Stomach smooth muscle (tissue), 2 donors: ENCODE measurements around the gene TMCO4.

ENCODE experiments used
- H3K27ac ChIP-seq: one replicate; pipeline ENCODE4 v1.7.0; 2013; ENCODE audit warnings: mild to moderate bottlenecking, low read length, inconsistent platforms
- H3K27me3 ChIP-seq, 2 donors: one replicate each; pipeline ENCODE4 v1.7.0; 2013; ENCODE audit warnings: low read length in 2 of 2; ENCODE audit not compliant: insufficient read depth in 2 of 2, control insufficient read depth in 1 of 2
- H3K36me3 ChIP-seq, 2 donors: one replicate each; pipeline ENCODE4 v1.7.0; 2013; ENCODE audit warnings: low read length in 2 of 2; ENCODE audit not compliant: control insufficient read depth in 2 of 2, insufficient read depth in 2 of 2
- H3K4me1 ChIP-seq: one replicate; pipeline ENCODE4 v1.7.0; 2013; ENCODE audit warnings: low read length; ENCODE audit not compliant: control insufficient read depth, insufficient read depth
- H3K4me3 ChIP-seq, 2 donors: one replicate each; pipeline ENCODE4 v1.7.0; 2013; ENCODE audit warnings: low read length in 2 of 2
- H3K9ac ChIP-seq, 2 donors: one replicate each; pipeline ENCODE4 v1.7.0; 2013; ENCODE audit warnings: low read length in 2 of 2, mild to moderate bottlenecking in 1 of 2
- H3K9me3 ChIP-seq, 2 donors: one replicate each; pipeline ENCODE4 v1.7.0; 2013; ENCODE audit warnings: low read length in 2 of 2; ENCODE audit not compliant: control insufficient read depth in 2 of 2
- donor health status: healthy.
- donor health status: Pancreatic carcinoma.

The TMCO4 gene

GRCh38 chr1:19775831-19776230 is 23.9 kb downstream of the TMCO4 start:
- Histone ChIP-seq H3K36me3 (peaks cover 21 to 35% of the 10 kb centered on the region in 2 donors), H3K9ac (no peak overlapping the region), H3K4me3 (no peak overlapping the region), H3K27me3 (no peaks in the 10 kb centered on the region), H3K4me1 (no peaks in the 10 kb centered on the region), H3K9me3 (no peaks in the 10 kb centered on the region), H3K27ac (no peak overlapping the region)

DNA sequence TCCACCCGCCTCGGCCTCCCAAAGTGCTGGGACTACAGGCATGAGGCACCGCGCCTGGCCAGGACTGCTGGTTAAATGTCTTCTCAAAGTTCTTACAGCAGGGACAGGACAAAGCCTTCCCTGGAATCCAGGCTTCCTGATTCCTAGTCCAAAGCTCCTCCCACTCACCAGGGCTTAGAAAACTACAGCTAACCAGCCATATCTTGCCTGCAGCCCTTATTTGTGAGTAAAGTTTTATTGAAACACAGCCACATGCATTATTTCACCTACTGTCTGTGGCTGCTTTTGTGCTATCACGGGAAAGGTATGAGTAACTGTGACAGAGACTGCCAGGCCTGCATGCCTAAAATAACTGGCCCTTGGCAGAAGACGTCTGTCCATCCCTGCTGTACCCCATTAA is 24.4 kb downstream of the TMCO4 start:
- no peak overlapping the region for H3K4me3 ChIP-seq
- H3K27me3 ChIP-seq, result no peaks in the 10 kb centered on the region
- H3K9ac ChIP-seq, result no peak overlapping the region
- H3K9me3 ChIP-seq, result no peaks in the 10 kb centered on the region
- peaks cover 19 to 36% of the 10 kb centered on the region in 2 donors for H3K36me3 ChIP-seq
- no peak overlapping the region for H3K27ac ChIP-seq
- H3K4me1 ChIP-seq, result no peaks in the 10 kb centered on the region

- H3K4me3 ChIP-seq, result no peak overlapping the region
- peaks cover 17 to 35% of the 10 kb centered on the region in 2 donors for H3K36me3 ChIP-seq
- no peak overlapping the region for H3K27ac ChIP-seq
- H3K9ac ChIP-seq, result no peak overlapping the region
- H3K4me1 ChIP-seq, result no peaks in the 10 kb centered on the region
- no peaks in the 10 kb centered on the region for H3K9me3 ChIP-seq
- H3K27me3 ChIP-seq, result no peaks in the 10 kb centered on the region
Observed at GRCh38 chr1:19774180-19774785, 25.4 kb downstream of the TMCO4 start.

DNA sequence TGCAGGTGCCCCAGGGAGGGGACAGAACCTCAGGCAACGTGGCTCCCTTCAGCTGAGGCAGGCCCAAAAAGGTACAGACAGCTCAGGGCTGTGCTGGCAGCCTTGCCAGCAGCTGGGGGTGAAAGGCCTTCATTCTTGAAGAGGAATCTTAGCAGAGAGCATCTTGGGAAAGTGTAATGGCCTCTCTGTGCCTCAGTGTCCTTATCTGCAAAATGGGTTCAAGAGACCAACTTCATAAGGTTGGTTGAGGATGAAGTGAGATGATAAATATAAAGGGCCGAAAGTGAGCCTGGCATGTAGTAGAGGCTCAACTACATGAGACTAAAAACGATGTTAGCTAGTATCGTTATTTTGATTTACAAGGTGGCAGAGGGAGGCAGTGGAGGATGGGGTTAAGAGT is 26.2 kb downstream of the TMCO4 start:
- H3K27ac ChIP-seq, result no peak overlapping the region
- H3K4me1 ChIP-seq, result no peaks in the 10 kb centered on the region
- H3K27me3 ChIP-seq, result no peaks in the 10 kb centered on the region
- peaks cover 11 to 30% of the 10 kb centered on the region in 2 donors for H3K36me3 ChIP-seq
- H3K9ac ChIP-seq, result no peak overlapping the region
- H3K9me3 ChIP-seq, result no peaks in the 10 kb centered on the region
- H3K4me3 ChIP-seq, result no peak overlapping the region

DNA sequence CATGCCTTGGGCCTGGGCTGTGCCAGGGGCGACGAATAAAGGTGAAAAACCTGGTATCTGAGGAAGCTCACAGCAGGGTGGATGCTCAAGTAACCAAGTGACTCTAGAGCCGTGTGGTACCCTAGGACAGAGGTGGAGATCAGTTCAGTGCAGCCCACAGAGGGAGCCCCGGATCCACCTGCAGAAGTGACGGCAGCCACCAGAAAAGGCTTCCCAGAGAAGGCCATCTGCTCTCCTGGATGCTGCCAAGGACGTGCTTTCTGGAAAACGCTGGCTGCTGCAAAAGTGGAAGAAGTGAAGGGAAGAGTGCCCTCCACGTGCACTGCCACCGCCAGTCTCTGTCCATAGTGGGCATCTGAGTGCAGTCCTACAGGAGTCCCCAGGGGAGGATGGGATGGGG is 27.7 kb downstream of the TMCO4 start:
- Histone ChIP-seq H3K4me3 (no peak overlapping the region), H3K36me3 (peaks cover 13 to 30% of the 10 kb centered on the region in 2 donors), H3K27ac (no peak overlapping the region), H3K9me3 (no peaks in the 10 kb centered on the region), H3K9ac (no peak overlapping the region), H3K27me3 (no peaks in the 10 kb centered on the region), H3K4me1 (no peaks in the 10 kb centered on the region)

GRCh38 chr1:19771350-19771749 is 28.4 kb downstream of the TMCO4 start:
- H3K9ac ChIP-seq, result no peak overlapping the region
- H3K27ac ChIP-seq, result no peak overlapping the region
- no peaks in the 10 kb centered on the region for H3K27me3 ChIP-seq
- H3K9me3 ChIP-seq, result no peaks in the 10 kb centered on the region
- H3K36me3 ChIP-seq, result peaks cover 16 to 29% of the 10 kb centered on the region in 2 donors
- no peaks in the 10 kb centered on the region for H3K4me1 ChIP-seq
- no peak overlapping the region for H3K4me3 ChIP-seq

DNA sequence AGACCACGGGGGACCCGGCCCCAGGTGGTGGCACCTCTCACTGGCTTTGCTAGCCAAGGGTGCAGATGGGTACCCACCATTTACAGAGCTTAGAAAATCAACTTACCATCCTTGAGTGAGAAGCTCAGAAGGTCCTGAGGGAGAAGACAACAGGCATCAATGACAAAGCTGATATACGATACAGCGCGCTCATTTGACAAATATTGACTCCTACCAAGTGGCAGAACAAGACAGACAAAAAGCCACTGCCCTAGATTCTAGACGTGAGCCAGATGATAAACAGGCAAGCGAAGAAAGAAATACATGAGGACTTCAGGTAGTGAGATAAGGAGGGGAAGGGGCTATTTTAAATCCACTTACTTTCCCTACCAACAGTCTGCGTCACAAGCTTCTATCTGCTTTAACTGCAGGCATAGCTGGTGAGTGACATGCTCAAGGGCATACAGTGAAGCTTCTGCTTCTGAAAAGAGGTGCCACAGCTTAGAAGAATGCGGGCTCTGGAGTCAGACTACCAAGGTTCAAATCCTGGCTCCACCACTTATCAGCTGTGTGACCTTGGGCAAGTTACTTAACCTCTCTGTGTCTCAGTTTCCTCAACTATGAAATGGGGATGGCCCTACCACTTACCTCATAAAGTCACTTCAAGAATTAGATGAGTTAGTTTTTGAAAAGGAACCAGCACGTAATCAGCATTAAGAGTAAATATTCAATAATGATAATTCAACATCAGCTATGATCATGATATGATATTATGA is 29.1 kb downstream of the TMCO4 start:
- Histone ChIP-seq H3K9me3 (no peaks in the 10 kb centered on the region), H3K36me3 (peaks cover 16 to 27% of the 10 kb centered on the region in 2 donors), H3K4me3 (no peak overlapping the region), H3K27ac (no peak overlapping the region), H3K27me3 (no peaks in the 10 kb centered on the region), H3K9ac (no peak overlapping the region), H3K4me1 (no peaks in the 10 kb centered on the region)

DNA sequence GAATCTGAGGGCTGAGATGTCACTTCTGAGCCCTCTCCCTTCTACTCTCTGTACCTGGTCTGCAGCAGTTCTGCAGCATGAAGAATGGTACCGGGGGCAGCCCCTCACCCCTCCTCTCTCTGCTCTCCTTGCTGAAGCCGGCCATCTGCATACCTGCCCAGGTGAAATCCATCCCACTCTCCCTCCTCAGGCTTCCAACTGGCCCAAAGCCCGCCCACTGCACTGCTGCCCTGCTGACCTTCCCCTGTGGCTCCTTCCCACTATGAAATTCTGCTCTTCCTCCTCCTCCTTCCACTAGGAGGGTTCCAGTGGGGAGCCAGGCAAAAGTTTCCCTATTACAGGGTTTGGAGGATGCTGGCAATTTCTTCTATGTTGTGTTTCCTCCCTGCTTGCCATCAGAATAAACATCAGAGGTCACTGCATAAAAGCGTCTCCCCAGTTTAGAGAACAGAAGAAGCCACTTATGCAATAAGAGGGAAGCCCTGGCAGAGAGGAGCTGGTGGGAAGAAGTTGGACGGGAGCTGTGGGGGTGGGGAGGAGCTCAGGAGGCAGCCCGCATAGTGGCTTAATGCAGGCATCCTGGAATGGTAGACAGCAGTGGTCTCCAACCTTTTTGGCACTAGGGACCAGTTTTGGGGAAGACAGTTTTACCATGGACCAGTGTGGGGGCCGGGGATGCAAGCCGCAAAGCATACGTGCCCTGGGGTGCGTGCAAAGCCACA is 30.3 kb downstream of the TMCO4 start:
- peaks cover 16 to 29% of the 10 kb centered on the region in 2 donors for H3K36me3 ChIP-seq

GRCh38 chr1:19768353-19769210 is 31.1 kb downstream of the TMCO4 start:
- Histone ChIP-seq H3K27me3 (no peaks in the 10 kb centered on the region), H3K9me3 (no peaks in the 10 kb centered on the region), H3K4me1 (no peaks in the 10 kb centered on the region), H3K36me3 (peaks cover 11 to 30% of the 10 kb centered on the region in 2 donors), H3K4me3 (no peak overlapping the region), H3K9ac (no peak overlapping the region), H3K27ac (no peak overlapping the region)

More for the DNA sequence above, 30.3 kb downstream of the TMCO4 start:
- no peak overlapping the region for H3K9ac ChIP-seq
- no peak overlapping the region for H3K4me3 ChIP-seq
- no peaks in the 10 kb centered on the region for H3K27me3 ChIP-seq
- H3K9me3 ChIP-seq, result no peaks in the 10 kb centered on the region
- no peak overlapping the region for H3K27ac ChIP-seq
- H3K4me1 ChIP-seq, result no peaks in the 10 kb centered on the region

GRCh38 chr1:19765623-19766022 is 34.1 kb downstream of the TMCO4 start:
- Histone ChIP-seq H3K4me1 (no peaks in the 10 kb centered on the region), H3K9ac (no peak overlapping the region), H3K27ac (no peak overlapping the region), H3K4me3 (no peak overlapping the region), H3K36me3 (peaks cover 8 to 16% of the 10 kb centered on the region in 2 donors), H3K27me3 (no peaks in the 10 kb centered on the region), H3K9me3 (no peaks in the 10 kb centered on the region)
